Sciatic nerve (tissue), 2 donors: ENCODE data around the gene ME3. TPM values are rescaled to one million over a fixed set of nuclear protein-coding genes. Genes with fewer than 3 reads are reported as not detected.

Experiments used
- ATAC-seq: fragments of 200-7000 bp; cut with Tn5 transposase; one replicate; pipeline ENCODE4 v1.9.1; 2020; ENCODE audit warnings: mild to moderate bottlenecking, moderate library complexity
- DNase-seq: peaks from one replicate; pipeline ENCODE4 v3.0.0-alpha.2; 2020; ENCODE audit warnings: low spot score
- intact Hi-C: fragments of 100-400 bp; cut with DNase I; formaldehyde crosslinking; loops from one replicate; pipeline ENCODE4 v1.14.2; 2022
- total RNA-seq: library from RNA; stranded (reverse); fragmentation: NEBNext Ultra II Directional; extraction: Animal tissue kit (Norgen Biotek cat#: 25700); gene quantifications from one replicate; pipeline ENCODE4 v1.2.1, GENCODE V29; 2021
- donor health status: DM: no; HTN: no; CAD: no.
- donor health status: DM: no; HTN: no; CAD: no.

The ME3 gene
- total RNA-seq, 1 donor from 2014 or later, result 17.5 TPM

- ATAC-seq (no peak), DNase-seq (no peak)
- intact Hi-C loops, result no loop called here
Observed at GRCh38 chr11:86595955-86596354, 76.5 kb downstream of the ME3 start.

DNA sequence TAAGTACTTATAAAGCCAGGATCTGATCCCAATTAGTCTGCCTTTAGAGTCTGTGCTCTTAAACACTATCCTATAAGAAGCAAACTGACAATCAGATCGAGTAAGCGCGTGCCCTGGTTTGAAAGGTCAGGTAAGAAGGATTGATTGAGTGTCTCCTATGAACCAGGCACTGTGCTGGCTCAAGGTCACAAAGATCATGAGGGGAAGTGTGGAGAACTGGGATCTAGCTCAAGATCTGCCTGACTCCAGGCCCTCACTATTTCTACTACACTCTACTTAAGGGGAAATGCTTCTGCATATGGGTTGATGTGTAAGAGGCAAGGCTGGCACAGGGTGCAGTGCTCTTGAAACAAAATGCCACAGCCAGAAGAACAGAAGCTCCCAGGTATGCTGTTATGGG, 77.0 kb downstream of the ME3 start:
- no peak for ATAC-seq
- DNase-seq, result no peak
- intact Hi-C loops, result no loop called here

DNA sequence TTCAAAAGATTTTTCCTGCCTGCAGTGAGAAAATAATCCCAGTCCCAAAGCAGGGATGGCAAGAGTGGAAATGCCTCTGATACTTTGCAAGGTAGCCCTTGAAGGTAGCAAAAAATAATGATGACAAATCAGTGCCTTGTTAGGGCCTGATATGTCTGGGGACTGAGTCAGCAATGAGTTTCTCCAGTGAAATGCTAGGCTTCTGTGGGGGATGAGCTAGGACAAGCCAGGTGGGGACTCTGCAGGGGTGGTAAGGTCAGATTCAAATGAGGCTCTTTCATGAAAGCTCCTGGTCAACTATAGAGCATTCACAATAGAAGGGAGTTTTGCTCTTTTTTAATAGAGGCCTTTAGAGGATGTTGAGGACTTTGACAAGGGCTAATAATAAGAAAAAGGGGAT, 77.7 kb downstream of the ME3 start:
- intact Hi-C loops, result no loop called here
- DNase-seq (no peak), ATAC-seq (no peak)

DNA sequence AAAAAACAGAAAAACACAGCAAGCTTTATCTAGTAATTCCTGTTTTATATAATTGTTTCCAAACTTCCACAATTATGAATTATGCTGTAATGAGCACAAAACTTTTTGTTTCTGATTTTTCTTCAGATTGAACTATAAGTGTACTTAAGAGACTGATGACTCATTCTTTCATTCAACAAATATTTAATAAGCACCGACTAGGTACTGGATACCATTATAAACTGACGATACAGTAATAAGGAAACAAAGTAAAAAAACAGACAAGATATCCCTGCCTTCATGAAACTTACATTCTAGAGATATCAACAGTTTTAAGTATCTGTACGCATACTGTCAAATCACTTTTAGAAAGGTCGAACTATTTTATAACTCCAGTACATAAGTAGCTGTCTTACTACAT, 78.6 kb downstream of the ME3 start:
- intact Hi-C loops, result no loop called here
- ATAC-seq, result no peak
- no peak for DNase-seq

GRCh38 chr11:86592659-86593451, 79.6 kb downstream of the ME3 start:
- ATAC-seq (peak; percentile 20), DNase-seq (peak; percentile 66)
- intact Hi-C loops, result no loop called here

GRCh38 chr11:86592047-86592591, 80.3 kb downstream of the ME3 start:
- no peak for DNase-seq
- no peak for ATAC-seq
- intact Hi-C loops, result no loop called here

DNA sequence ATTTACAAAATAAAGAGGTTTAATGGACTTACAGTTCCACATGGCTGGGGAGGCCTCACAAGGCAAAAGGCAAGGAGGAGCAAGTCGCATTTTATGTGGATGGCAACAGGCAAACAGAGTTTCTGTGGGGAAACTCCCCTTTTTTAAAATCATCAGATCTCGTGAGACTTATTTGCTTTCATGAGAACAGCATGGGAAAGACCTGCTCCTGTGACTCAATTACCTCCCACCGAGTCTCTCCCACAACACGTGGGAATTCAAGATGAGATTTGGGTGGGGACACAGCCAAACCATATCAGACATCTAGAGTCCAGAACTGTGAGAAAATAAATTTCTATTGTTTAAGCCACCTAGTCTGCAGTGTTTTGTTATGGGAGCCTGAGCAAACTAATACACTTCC, 80.8 kb downstream of the ME3 start:
- intact Hi-C loops, result no loop called here
- DNase-seq, result no peak
- ATAC-seq, result no peak

- no peak for DNase-seq
- no peak for ATAC-seq
- intact Hi-C loops, result no loop called here
Observed at GRCh38 chr11:86589856-86590589, 82.4 kb downstream of the ME3 start.

GRCh38 chr11:86589204-86589603, 83.2 kb downstream of the ME3 start:
- DNase-seq (no peak), ATAC-seq (no peak)
- intact Hi-C loops, result no loop called here

GRCh38 chr11:86588566-86589090, 83.8 kb downstream of the ME3 start:
- ATAC-seq (no peak), DNase-seq (no peak)
- intact Hi-C loops, result no loop called here

DNA sequence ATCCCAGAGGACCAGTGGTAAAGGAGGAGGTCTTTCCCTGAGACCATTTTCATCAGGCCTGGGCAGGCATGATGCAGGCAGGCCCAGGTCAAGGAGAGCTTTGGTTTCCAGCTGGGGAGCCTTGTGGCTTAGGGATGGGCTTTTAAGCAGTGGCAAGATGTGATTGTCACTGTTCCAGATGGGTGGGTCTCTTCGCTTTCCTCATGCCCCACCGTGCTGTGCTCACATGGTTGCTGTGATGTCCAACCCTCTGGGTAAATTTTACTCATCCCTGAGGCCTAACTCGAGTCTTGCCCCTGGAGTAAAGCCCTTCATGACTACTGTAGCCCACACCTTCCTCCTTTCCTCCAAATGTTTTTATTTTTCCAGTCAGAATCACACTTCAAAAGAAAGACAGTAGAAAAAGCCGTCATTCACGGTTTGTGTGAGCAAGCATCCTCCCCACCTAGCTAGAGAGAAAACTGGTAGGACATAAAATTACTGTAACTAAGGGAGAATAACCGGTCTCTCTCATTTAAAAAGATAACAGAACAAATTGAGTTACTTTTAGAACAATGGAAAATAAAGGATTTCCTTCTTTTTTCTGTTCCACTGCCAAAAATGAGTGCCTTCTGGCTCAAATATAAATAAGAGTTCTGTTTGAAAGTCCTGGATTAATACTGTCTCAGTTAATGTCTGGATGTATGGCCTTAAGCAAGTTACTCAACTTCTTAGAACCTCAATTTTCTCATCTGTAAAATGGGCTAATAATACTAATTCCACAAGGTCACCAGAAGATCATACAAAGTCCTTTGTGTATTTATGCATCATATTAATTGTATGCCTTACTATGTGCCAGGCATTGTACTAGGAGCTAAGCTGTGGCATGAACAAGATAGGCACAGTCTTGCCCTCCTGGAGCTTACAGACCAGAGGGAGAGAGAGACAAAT, 84.9 kb downstream of the ME3 start:
- DNase-seq, result no peak
- ATAC-seq, result no peak
- intact Hi-C loops, result no loop called here

DNA sequence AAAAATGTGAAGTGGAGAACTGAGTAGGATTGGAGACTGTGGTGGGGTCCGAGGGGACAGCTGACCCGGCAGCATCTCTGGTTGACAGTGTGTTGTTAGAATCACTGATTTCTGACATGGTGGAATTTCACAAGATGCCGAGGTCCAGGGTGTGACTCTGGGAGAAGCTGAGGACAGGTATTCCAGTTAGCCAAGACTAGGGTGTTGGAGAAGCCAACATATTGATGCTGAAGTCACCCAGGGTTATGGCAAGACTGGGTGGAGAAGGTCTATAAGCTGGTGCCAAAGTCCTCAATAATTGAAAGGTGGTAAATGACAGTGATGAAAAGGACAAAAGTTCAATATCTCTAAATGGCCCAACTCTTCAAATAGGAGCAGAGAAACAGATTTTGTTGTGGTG, 86.1 kb downstream of the ME3 start:
- ATAC-seq (no peak), DNase-seq (no peak)
- intact Hi-C loops, result no loop called here

DNA sequence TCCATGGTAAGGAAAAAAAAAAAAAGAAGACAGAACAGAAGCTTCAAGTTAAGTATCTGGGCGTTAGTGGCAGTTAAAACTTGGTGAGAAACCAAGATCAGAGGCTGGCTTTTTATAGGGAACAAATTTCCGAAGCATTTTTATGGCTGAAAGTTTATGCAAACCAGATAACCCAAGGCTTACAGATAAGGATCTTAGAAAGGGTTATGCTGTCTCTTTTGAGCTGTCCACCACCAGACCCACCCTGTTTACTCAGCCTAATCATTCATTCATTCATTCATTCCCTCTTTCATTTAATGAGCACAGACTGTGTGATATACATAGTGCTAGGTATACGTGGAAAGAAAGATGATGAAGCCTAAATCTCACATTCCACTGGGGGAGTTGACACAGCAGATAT, 89.5 kb downstream of the ME3 start:
- intact Hi-C loops, result no loop called here
- DNase-seq (no peak), ATAC-seq (no peak)

- no peak for DNase-seq
- ATAC-seq, result no peak
- intact Hi-C loops, result no loop called here
Observed at GRCh38 chr11:86580535-86580934, 91.9 kb downstream of the ME3 start.

GRCh38 chr11:86579406-86579731, 93.0 kb downstream of the ME3 start:
- DNase-seq (no peak), ATAC-seq (peak; percentile 82)
- intact Hi-C loops, result no loop called here

- ATAC-seq (no peak), DNase-seq (no peak)
- intact Hi-C loops, result no loop called here
Observed at GRCh38 chr11:86578727-86579405, 93.5 kb downstream of the ME3 start.

DNA sequence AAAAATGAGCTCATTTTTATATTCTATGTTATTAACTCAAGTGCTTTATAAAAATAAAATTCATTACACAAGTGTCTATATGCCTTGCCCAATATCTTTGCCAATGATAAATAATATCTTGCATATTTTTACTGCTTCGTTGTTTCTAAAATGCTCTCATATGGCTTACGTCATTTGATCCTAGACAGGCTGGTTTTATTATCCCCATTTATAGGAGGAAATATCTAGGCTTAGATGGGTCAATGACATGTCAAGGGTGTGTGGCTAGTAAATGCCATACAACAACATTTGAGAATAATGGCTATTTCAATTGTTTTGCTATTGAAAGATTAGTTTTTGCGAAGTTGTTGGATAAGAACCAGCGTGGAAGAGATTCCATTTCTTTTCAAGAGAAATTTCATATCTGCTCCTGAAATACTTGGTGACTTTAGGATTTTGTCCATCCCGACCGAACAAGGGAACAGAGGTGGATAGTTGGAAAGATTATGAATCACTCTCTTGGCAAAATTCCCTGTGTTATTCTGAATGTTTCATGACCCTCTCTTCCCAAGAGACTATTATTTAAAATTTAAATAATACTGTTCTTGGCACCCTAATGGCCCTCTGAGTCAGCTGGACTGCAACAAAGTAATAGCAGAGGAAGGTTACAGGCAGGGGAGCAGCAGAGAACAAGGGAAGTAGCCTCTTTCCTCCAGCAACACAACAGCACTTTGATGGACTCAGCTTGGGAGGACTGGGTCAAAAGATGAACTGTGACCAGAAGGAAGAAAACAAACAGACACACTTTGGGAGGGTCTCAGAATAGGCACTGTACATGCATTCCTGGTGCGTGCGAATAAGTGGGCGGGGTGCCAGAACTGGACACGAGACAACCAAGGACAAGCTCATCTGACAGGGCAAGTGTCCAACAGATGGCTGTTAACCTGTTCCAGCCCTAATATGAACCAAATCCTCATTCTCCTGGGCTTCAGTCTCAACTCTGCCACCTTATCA, 94.5 kb downstream of the ME3 start:
- ATAC-seq, result peak; percentile 94
- intact Hi-C loops, result no loop called here
- DNase-seq, result peak; percentile 72
